Measurements from ENCODE around the gene ZNF865.

GRCh38 chr19:55590617-55591016, 14.8 kb upstream of the ZNF865 start:
- TF ChIP-seq RAD21 (IDR thresholded peaks at IDR 0.05 in 1 of 2, conservative IDR thresholded peaks at IDR 0.05 in 1 of 2; ENCODE audit: low read depth in 2 of 2, low read length in 2 of 2) (no peak), CTCF (IDR thresholded peaks at IDR 0.05; ENCODE audit: control extremely low read depth in 1 of 3, insufficient read depth in 1 of 3, low read depth in 1 of 3, low read length in 3 of 3) (no peak), POLR2A (IDR thresholded peaks at IDR 0.05; ENCODE audit: control extremely low read depth in 1 of 2, low read depth in 2 of 2, low read length in 2 of 2) (no peak), YY1 (IDR thresholded peaks at IDR 0.05; ENCODE audit: low read depth, low read length) (no peak), EZH2 (IDR thresholded peaks at IDR 0.05; ENCODE audit: low read depth, low read length, severe bottlenecking) (no peak), EP300 (IDR thresholded peaks at IDR 0.05; ENCODE audit: borderline replicate concordance in 1 of 2, low read depth in 2 of 2, low read length in 2 of 2) (no peak), ATF3 (IDR thresholded peaks at IDR 0.05; ENCODE audit: insufficient read depth, low read depth, low read length) (no peak), CREB1 (IDR thresholded peaks at IDR 0.05) (no peak), TCF12 (IDR thresholded peaks at IDR 0.05; ENCODE audit: low read depth, low read length) (no peak), CTBP2 (IDR thresholded peaks at IDR 0.05; ENCODE audit: borderline replicate concordance, insufficient read depth, insufficient read length, low read length) (no peak), TAF1 (IDR thresholded peaks at IDR 0.05; ENCODE audit: low read depth, low read length) (no peak), TBP (IDR thresholded peaks at IDR 0.05; ENCODE audit: low read depth, low read length) (no peak)

Data from H1 (cell line).